22Rv1 (cell line): ENCODE results near the gene SOX1.

Experiments used
- H3K27ac ChIP-seq: fragments of 450-650 bp; 2 replicates; pipeline ENCODE4 v1.5.1; 2017
- ZFX ChIP-seq: fragments of 450-650 bp; IDR thresholded peaks from 2 replicates; pipeline ENCODE4 v1.6.1; 2017; ENCODE audit warnings: antibody characterized with exemption, borderline replicate concordance
- TF ChIP-seq, protein P1 (sequence below): fragments of 450-650 bp; IDR thresholded peaks from 2 replicates; pipeline ENCODE4 v1.5.1; 2017; ENCODE audit warnings: mild to moderate bottlenecking

Gene SOX1

DNA sequence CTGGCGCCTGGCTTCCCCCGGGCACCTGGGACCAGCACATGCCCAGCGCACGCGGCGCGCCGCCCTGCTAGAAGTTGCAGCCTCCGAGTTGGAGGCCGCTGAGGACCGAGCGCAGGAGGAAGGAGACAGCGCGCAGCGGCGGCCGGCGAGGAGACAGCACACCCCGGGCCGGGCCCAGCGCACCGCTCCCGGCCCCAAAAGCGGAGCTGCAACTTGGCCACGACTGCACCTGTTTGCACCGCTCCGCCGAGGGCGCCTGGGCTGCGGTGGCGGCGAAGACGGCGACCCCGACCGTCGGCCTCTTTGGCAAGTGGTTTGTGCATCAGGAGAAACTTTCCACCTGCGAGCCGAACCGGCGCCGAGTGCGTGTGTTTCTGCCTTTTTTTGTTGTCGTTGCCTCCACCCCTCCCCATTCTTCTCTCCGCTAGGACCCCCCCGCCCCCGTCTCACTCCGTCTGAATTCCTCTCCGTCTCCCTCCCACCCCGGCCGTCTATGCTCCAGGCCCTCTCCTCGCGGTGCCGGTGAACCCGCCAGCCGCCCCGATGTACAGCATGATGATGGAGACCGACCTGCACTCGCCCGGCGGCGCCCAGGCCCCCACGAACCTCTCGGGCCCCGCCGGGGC lies at the start of gene SOX1:
Gene SOX1 (plus strand): TSS at position 34 of the 626 bp plus-strand sequence. CDS start 510 bp downstream, at position 544.
- no peak for TF ChIP-seq ZFX
- TF ChIP-seq, protein P1, sequence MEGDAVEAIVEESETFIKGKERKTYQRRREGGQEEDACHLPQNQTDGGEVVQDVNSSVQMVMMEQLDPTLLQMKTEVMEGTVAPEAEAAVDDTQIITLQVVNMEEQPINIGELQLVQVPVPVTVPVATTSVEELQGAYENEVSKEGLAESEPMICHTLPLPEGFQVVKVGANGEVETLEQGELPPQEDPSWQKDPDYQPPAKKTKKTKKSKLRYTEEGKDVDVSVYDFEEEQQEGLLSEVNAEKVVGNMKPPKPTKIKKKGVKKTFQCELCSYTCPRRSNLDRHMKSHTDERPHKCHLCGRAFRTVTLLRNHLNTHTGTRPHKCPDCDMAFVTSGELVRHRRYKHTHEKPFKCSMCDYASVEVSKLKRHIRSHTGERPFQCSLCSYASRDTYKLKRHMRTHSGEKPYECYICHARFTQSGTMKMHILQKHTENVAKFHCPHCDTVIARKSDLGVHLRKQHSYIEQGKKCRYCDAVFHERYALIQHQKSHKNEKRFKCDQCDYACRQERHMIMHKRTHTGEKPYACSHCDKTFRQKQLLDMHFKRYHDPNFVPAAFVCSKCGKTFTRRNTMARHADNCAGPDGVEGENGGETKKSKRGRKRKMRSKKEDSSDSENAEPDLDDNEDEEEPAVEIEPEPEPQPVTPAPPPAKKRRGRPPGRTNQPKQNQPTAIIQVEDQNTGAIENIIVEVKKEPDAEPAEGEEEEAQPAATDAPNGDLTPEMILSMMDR = no peak
- H3K27ac ChIP-seq = no peak within 1 kb of the TSS

DNA sequence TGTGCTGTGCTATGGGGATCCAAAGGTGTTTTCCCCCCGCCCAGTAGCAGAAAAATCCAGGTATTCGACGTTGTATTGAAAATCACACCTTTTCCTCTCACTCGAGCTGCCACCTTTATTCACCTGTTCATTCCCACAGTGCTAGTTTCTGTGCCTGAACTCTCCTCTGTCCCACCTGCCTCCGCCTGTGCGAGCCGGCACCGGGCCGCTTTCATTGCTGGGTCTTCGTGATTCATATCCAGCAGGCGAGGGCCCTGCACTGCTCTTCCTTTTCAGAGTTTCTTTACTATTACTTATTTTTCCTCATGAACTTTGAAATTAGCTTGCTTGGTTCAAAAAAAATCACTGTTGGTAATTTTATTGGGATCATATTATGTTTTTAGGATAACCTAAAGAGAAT lies 42.4 kb upstream of the SOX1 start:
- no peak overlapping the region for H3K27ac ChIP-seq
- no peak for TF ChIP-seq ZFX
- TF ChIP-seq, protein P1 = no peak

DNA sequence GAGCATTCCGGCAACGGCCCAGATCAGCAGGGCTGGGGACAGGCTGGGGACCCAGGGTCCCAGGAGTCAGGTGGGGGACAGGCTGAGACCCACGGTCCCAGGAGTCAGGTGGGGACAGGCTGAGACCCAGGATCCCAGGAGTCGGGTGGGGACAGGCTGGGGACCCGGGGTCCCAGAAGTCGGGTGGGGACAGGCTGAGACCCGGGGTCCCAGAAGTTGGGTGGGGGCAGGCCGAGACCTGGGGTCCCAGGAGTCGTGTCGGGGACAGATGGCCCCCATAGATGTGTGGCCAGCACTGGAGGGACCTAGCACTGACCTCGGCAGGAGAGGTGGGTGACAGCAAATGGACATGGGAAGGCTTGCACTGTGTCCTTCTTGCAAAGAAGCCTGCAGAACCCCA lies 39.7 kb upstream of the SOX1 start:
- TF ChIP-seq, protein P1 = no peak
- TF ChIP-seq ZFX = no peak
- no peak overlapping the region for H3K27ac ChIP-seq

- no peak overlapping the region for H3K27ac ChIP-seq
- TF ChIP-seq, protein P1 = no peak
Measured at GRCh38 chr13:112028481-112028880, 38.5 kb upstream of the SOX1 start.

- no peak overlapping the region for H3K27ac ChIP-seq
- no peak for TF ChIP-seq ZFX
- TF ChIP-seq, protein P1 = no peak
Measured at GRCh38 chr13:112029143-112029542, 37.8 kb upstream of the SOX1 start.

- H3K27ac ChIP-seq = no peak overlapping the region
Measured at GRCh38 chr13:112032186-112032993, 34.6 kb upstream of the SOX1 start.

DNA sequence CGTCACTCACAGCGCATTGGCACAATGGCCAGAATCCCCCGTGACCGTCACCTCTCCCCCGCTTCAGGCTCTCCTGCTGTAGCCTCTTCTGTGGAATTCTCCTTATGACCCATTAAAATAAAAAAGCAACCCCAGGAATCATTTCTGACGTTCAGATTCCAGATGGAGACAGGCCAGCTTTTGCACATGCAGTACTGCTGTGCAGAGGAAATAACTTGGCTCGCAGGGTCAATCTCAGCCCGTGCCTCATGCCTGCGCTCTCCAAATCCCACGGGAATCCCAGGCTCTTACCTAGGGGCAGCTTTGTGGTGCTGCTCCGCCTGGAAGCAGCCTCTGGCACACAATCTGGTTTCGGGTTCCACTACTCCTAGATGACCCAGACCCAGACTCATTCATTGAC lies 32.7 kb upstream of the SOX1 start:
- H3K27ac ChIP-seq = no peak overlapping the region
- TF ChIP-seq ZFX = no peak
- TF ChIP-seq, protein P1 = no peak

More at GRCh38 chr13:112032186-112032993, 34.6 kb upstream of the SOX1 start:
- TF ChIP-seq, protein P1 = no peak
- no peak for TF ChIP-seq ZFX
